Adipose tissue (tissue), 3 donors: ENCODE results near the gene ENTR1. TPM values are rescaled to one million over a fixed set of nuclear protein-coding genes. Genes with fewer than 3 reads are reported as not detected.

Source experiments
- H3K27ac ChIP-seq: one replicate; pipeline ENCODE4 v1.5.1; 2013; ENCODE audit warnings: low read depth, low read length
- WGBS, 3 donors: extraction: QIAGEN DNeasy Blood & Tissue Kit; methylation state at CpG; one replicate each; pipeline ENCODE4 v1.1.7; 2013; 5-methylcytosine and 5-hydroxymethylcytosine counted together
- polyA plus RNA-seq, 3 donors: library from polyadenylated mRNA; stranded (reverse); fragments of 200-250 nt; gene quantifications; one replicate each; pipeline ENCODE4 v1.2.3, GENCODE V29; 2013
- donor health status: healthy with polysubstance abuse.
- donor health status: Bipolar disorder and iron deficiency.
- donor health status: healthy.

Gene ENTR1, protein sequence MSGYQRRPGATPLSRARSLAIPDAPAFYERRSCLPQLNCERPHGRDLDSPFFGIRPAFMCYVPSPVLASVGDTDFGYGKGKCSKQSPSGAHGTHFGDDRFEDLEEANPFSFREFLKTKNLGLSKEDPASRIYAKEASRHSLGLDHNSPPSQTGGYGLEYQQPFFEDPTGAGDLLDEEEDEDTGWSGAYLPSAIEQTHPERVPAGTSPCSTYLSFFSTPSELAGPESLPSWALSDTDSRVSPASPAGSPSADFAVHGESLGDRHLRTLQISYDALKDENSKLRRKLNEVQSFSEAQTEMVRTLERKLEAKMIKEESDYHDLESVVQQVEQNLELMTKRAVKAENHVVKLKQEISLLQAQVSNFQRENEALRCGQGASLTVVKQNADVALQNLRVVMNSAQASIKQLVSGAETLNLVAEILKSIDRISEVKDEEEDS
- polyA plus RNA-seq = 10 to 100 TPM; 22.3 to 28.2 (median 24.7) TPM

DNA sequence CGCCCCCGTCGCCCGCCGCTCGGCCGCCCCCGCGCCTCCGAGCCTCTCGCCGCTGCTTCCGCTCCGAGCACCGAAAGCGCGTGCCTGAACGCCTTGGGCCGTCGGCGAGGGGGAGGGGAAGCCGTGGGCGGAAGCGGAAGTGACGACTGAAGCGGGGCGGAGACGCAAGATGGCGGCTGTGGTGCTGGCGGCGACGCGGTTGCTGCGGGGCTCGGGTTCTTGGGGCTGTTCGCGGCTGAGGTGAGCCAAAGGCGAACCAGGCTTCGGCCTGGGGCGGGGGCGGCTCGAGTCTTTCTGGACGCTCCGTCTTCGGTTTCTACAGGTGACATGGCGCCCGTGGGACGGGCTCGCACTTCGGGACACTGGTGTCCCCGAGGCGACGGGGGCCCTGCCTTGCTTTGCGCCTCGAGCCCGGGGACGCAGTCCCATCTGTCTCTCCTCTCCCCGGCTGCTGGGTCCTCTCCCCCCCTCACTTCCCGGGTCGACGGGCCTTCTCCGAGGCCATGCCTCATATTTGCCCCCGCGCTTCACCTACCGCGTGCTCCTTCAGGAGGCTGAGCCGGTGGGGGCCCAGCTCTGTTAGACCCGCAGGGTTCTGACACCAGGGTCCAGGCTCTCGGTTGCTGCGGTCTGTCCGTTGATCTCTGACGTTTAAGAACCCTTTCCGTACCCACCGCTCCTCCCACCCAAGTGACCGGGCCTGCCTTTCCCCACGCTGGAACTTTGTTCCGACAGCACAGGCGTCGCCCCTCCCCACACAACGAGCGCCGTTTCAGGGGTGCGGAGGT lies at the start of gene ENTR1, which contains the start of gene PMPCA:
TSS of gene ENTR1 (minus strand) at position 115 of the 788 bp plus-strand sequence. CDS start 217 bp downstream, outside the sequence.
TSS of gene PMPCA (plus strand) at position 159 of the 788 bp plus-strand sequence. CDS start at position 170, 11 bp downstream.
- peak within 1 kb of the TSS; percentile 73 for H3K27ac ChIP-seq

DNA sequence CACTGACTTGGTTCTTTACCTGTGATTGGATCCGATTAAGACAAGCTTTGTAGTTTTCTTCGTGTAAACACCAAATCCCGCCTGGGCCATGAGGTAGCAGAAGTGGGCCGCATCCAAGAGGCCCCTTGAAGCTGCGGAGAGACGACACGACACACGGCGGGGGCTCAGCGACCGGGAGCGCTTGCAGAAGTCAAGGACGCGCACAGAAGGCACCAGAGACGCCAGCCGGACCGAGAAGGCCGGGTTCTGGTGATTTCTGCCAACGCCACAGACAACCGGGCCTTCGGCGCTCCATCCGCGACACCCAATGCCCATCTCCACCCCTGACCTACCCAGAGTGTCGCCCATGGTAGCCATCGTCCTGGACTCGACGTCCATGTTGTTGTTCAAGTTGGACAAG lies 49.0 kb upstream of the ENTR1 start:
- no peak overlapping the region for H3K27ac ChIP-seq
- WGBS, 3 donors = 95 to 97% (median 97%) methylated on average over 28 of the region's 28 CpGs

More for the DNA sequence above, at the start of gene ENTR1, which contains the start of gene PMPCA:
- WGBS, 3 donors = 0 to 1% (median 0%) methylated on average over 68 to 83 of the region's 83 CpGs

DNA sequence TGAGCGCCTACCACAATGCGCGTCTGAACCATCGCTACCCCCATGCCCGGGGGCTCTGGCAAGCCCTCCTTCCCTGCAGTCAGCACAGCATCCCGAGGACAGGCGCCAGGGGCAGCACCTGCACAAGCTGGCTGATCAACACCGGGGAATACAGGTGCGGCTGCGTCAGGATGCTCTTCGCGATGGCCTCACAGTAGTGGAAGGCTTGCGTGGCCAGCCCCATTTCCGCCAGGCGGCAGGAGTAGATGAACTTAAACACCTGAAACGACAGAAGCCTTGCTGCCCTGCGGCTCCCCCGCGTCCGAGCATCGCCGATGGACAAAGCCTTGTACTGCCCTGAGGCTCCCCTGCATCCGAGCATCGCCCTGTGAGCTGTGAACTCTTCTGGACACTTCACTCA lies 46.9 kb upstream of the ENTR1 start:
- no peak overlapping the region for H3K27ac ChIP-seq
- 95% methylated on average over 24 of the region's 24 CpGs for WGBS, 3 donors

DNA sequence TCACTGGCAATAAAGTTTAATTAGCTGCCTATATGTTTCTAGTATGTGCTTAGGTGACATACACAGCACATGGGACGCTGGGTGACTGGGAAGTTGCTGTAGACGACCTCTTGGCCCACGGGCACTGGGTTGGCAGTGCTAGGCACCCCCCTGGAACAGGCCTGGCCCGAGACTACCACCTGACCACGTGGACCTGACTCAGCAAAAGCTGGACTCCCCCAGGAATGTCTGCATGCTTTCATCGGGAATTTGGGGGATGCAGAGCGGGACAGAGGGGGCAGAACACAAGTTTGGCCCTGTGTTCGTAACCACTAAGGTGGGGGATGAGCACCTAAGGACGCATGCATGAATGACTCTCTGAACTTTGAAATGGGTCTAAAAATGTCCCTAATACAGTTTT lies 45.8 kb upstream of the ENTR1 start:
- 85 to 92% (median 86%) methylated on average over 9 of the region's 9 CpGs for WGBS, 3 donors
- no peak overlapping the region for H3K27ac ChIP-seq

DNA sequence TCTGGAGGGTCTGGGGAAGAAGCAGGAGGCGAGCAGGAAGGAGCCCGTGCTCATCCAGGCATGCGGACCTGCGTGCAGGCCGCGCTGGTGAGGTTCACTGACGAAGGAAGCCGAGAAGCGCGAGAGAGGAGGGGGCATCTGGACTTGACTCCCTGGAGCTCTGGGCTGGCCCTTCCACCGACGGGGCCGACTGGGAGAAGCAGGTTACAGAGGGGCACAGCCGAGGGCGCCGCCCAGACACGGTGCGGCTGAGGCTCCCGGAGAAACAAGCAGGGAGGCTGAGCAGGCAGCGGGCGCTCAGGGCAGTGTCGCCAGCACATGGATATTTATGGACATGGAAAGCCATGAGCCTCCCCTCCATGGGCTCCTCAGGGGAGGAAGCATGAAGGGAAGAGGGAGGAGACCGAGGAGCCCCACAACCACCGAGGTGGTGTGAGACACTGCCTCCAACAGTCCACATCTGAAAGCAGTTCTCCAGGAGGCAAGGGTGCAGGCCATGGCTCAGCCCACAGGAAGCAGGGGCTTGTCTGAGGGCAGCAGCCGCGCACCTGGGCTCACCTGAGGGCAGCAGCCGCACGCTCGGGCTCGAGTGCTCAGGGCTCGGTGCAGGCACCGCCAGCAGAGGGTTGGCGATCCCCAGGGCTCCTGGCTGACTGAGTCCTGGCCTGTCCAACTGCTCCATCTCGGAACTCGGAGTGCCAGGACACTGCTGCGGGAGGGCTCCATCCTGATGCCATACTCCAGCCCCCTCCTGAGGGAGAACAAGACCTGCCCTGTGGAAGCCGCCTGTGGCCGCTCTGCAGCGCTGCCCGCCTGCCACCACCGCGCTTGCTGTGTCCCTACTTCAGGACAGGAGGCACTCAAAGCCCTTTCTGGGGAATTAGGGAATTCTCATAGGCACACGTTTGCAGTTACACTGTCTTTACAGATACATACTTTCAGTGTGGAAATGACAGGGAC lies 44.9 kb upstream of the ENTR1 start:
- no peak overlapping the region for H3K27ac ChIP-seq
- WGBS, 3 donors = 94% methylated on average over 41 to 43 of the region's 43 CpGs

DNA sequence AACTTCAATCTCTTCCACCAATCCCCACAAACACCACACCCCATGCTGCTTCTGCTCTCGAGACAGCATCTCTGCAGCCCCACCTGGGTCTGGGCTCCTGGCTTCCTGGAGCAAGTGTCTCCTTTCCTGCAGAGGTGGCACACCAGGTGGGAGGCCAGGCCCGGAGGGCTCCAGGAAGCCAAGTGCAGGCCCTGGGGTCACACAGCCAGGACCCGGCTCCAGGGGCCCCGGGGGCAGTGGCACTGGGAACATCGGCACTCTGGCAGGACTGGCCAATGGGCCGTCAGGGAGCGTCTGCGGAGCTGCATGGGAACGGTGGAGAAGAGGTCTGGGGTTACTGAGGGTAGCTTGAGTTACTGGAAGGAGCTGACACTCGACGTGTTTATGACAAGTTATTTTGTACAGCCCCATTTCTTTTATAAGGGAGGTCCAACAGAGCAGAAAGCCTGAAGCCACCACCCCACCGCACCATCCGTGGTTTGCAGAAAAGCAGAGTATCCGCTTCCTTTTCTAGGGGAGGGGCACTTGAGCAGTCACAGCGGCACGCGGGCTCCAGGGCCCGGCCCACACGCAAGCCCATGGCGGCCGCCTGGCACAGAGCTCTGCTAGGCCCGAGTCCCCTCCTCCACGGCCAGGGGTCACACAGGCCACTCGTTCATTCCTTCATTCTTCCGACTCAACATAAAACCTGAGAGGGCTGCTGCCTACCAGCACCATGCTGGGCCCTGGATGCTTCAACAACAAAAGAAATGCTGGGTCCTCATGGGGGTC lies 43.8 kb upstream of the ENTR1 start:
- H3K27ac ChIP-seq = no peak overlapping the region
- 89 to 92% (median 90%) methylated on average over 25 of the region's 25 CpGs for WGBS, 3 donors

DNA sequence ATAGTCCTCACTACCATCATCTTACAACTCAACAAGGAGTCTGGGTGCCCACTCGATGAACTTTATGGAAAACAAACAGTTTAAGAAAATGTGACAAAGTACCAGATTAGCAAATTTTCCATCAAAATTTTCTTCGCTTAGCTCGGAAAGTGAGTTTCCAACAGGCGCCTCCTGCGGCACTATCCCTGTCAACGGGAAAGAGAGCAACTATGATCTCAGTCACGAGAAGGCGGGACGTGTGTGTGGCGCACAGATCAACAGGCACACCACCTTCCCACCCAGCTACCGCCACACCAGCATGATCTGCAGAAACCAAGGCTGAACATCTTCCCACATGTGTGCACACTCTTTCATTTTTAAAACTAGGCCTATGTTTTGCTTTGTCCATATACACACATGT lies 42.9 kb upstream of the ENTR1 start:
- WGBS, 3 donors = 90 to 94% (median 92%) methylated on average over 11 of the region's 11 CpGs
- H3K27ac ChIP-seq = no peak overlapping the region

DNA sequence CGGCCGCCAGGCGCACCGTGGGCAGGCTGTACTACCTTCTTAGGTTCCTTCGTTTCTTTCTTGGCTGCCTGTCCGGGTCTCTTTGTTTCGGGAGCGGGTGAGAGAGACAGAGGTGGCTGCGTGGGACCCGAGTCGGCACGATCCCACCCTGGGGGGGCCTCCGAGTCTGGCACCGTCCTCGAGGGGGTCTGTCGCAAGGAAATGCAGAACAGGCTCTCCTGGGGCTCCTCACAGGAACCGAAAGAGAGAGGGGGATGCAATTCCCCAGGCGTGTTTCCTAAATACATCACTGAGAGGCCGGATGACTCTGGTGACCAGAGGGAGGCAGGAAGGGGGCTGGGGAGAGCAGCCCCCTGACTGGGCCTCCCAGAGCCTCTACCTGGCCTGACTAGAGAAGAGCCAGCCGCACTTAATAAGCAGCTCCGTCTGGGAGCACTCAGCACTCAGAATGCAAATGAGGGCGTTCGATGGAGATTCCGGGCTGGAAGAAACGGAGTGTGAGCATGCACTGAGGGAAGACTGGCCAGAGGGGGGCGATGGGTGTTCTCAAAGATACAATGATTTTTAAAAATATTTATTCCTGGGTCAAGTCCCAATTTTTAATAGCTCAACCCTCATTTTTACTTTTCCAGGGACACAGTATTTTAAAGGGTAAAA lies 40.9 kb upstream of the ENTR1 start:
- 87 to 90% (median 89%) methylated on average over 26 of the region's 26 CpGs for WGBS, 3 donors
- no peak overlapping the region for H3K27ac ChIP-seq

DNA sequence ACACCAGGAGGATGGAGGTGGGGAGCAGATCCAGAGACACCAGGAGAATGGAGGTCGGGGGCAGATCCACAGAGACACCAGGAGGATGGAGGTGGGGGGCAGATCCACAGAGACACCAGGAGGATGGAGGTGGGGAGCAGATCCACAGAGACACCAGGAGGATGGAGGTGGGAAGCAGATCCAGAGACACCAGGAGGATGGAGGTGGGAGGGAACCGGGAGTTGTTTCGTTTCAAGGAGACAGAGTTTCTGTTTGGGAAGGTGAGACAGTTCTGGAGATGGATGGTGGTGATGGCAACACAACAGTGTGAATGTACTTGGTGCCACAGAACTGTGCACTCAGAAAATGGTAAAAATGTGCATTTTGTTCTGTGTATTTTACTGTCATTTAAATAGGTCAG lies 38.2 kb upstream of the ENTR1 start:
- WGBS, 3 donors = 88 to 91% (median 89%) methylated on average over 3 of the region's 3 CpGs
- no peak overlapping the region for H3K27ac ChIP-seq

DNA sequence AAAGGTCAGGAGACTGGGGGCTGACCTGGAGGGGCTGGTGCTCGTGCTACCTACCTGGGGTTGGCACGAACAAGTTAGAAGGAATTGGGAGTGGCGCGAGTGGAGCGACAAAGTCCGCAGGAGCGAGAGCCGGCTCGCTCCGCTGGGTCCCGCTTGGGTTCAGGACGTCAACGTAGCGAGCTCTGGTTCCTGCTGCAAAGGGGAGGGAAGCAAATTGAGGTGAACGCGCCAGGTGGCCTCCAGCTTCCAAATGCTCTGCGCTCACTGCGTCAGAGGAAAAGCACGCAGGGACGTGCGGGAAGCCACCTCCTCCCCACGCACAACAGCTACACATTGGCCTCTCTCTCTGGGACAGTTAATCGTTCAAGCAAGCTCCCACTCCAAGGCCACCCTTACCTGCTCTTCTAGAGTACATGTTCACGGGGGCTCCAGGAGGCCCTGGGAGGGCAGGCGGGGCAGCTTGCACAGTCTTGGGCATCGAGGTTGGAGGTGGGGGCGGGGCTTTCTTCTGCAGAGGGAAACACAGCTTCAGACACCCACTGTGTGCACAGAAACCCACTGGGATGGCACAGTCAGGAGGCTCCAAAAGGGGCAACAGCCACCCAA lies 36.9 kb upstream of the ENTR1 start:
- WGBS, 3 donors = 93 to 95% (median 95%) methylated on average over 27 of the region's 27 CpGs
- no peak overlapping the region for H3K27ac ChIP-seq

DNA sequence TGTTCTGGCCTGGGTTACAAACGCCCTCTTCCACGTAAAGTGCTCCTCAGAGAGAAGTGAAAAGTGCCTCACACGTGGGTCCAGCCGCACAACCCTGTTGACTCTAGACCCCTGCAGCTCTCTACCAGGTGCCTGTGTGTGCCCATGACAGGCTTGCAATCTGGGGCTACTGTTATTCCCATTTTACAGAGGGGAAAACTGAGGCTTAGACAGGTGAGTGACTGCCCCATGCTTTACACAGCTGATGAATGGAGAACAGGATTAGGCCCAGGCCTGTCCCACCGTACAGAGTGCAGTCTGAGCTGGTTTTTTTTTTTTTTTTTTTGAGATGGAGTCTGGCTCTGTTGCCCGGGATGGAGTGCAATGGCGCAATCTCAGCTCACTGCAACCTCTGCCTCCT lies 35.4 kb upstream of the ENTR1 start:
- WGBS, 3 donors = 79 to 88% (median 83%) methylated on average over 7 of the region's 7 CpGs

DNA sequence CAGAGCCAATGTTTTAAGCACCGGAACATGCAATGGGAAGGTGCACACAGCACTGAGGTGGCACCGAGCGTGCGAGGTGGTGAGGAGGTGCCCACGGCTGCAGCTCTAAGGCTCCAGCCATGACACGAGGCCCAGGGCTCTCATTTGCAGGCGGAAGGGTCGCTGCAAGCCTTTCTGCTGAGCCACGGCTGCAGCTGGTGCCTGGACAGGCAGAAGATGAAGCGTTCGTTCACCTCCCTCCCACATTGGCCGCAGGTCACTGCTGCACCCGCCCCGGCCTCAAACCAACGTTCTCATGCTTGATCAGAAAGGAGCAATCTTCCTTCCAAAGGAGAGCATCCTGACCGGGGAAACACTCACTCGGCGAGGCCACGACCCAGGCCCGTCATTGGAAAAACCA lies 33.7 kb upstream of the ENTR1 start:
- no peak overlapping the region for H3K27ac ChIP-seq
- 89 to 93% (median 91%) methylated on average over 20 of the region's 20 CpGs for WGBS, 3 donors

More for the DNA sequence above, 35.4 kb upstream of the ENTR1 start:
- H3K27ac ChIP-seq = no peak overlapping the region

DNA sequence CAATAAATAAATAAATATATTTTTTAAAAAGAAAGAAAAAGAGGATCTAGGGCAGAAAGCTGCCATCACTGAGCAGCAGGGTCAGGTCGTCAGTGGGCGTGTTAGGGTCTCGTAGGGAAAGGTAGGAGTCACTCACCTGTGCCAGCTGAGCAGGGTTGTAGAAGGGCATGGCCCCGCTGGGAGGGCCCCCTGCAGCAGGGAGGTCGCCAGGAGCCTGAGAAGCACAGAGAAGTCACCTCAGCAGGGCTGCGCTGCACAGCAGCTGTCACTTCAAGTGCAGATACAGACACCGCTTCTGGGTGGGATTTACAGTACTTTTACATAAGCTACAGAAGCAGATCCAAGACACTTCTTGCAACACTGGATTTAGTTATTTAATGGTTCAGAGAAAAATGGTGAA lies 33.3 kb upstream of the ENTR1 start:
- no peak overlapping the region for H3K27ac ChIP-seq
- WGBS, 3 donors = 91 to 95% (median 93%) methylated on average over 7 of the region's 7 CpGs

DNA sequence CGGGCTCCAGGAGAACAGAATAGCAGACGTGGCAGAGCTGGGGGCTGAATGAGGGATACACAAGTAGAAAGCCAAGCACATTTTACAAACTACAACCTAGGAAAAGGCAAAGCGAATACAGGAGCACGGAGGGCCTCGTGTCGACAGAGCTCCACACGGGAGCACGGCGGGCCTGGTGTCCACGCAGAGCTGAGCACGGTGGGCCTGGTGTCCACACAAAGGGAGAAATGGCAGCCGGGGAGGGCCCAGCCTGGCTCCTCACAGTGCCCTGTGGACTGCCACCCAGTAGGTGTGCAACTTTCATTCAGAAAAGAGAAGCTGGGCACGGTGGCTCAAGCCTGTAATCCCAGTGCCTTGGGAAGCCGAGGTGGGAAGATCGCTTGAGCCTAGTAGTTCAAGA lies 32.7 kb upstream of the ENTR1 start:
- H3K27ac ChIP-seq = no peak overlapping the region
- WGBS, 3 donors = 89 to 95% (median 92%) methylated on average over 15 of the region's 15 CpGs

DNA sequence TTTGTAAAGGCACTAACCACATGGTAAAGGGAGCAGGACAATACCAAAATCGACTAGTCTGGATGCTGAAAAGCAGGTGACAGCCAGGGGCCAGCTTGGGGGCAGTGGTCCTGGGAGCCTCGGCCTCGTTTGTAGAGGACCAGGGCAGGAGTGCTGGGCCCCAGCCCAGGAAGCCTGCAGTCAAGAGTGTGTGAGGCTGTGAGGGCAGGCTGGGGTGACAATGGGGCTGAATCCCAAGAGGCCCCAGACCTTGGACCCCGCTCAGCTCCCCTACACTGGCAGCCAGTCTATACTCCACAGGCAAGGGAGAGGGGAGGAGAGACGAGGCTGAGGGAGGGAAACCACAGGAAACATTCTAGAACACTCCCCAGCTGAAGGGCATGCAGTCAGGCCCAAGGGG lies 31.9 kb upstream of the ENTR1 start:
- 75 to 86% (median 86%) methylated on average over 4 to 5 of the region's 5 CpGs for WGBS, 3 donors
- no peak overlapping the region for H3K27ac ChIP-seq

DNA sequence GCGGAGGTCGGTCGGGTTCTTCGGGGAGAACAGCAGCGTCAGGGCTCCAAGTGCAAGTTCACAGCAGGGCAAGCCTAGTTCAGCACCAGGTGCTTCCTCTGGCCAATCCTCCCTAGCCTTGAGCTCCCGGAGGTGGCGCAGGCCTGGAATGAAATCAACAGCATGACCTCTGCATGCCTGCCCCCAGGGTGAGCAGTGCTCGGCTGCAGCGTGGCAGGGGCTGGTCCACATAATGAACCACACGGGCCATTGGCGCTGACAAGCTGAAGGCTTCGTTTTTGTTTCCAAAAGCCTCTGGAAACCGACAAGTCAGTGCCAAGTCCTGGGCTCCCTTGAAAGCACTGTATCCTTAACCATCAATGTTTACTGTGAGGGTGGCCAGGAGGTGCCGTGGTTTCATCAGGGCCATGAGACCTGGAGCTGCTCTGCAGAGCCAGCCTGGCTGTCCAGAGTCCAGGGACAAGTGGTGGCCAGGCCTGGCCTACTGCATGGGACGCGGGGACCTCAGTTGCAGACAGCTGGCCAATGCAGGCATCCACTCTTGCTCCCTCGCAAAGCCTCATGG lies 31.3 kb upstream of the ENTR1 start:
- no peak overlapping the region for H3K27ac ChIP-seq
- WGBS, 3 donors = 74 to 80% (median 79%) methylated on average over 17 of the region's 17 CpGs
